GM21619 (cell line): Measurements from ENCODE around the gene TIE1.

ENCODE experiments used
- ATAC-seq: cut with Tn5 transposase; IDR thresholded peaks from one replicate; pipeline ENCODE4 v1.9.1; 2021; ENCODE audit not compliant: unreplicated experiment

The TIE1 gene

GRCh38 chr1:43292679-43293078 lies 8.1 kb upstream of the TIE1 start:
- no peak for ATAC-seq

GRCh38 chr1:43293176-43293575 lies 7.6 kb upstream of the TIE1 start:
- ATAC-seq: no peak

GRCh38 chr1:43293896-43294760 lies 6.7 kb upstream of the TIE1 start:
- ATAC-seq: no peak

DNA sequence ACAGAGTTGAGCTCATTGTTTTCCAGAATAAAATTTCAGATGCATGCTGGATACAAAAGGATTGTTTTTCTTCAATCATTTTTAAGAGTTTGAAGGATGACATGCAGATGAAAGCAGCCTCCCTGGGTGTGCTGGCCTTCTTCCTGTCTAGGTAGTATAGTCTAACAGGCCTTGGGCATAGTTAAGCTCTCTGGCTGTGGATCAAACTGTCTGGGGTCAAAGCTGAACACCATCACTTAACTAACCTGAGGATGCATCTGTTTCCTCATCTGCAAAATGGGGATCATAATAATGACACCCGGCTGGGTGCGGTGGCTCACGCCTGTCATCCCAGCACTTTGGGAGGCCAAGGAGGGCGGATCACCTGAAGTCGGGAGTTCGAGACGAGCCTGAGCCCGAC lies 6.0 kb upstream of the TIE1 start:
- ATAC-seq: no peak

DNA sequence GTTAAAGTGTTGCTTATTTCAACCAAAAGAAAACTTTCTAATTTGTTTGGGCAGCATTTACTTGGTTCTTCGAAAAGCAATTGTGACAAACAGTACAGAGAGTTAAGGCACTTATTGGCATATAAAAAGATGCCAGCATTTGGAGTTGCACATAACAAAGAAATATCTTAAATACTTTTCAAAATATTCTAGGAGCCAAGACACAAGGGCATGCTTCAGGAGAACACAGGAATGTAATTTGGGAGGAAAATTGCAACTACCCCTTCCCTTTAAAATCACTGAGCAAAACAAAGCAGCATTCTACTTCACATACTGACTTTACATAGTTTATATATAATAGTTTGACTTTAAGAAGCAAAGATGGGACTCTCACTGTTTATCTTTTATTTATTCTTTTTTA lies 4.6 kb upstream of the TIE1 start:
- ATAC-seq: no peak

- ATAC-seq: no peak
Measured at GRCh38 chr1:43298055-43298454, 2.7 kb upstream of the TIE1 start.

DNA sequence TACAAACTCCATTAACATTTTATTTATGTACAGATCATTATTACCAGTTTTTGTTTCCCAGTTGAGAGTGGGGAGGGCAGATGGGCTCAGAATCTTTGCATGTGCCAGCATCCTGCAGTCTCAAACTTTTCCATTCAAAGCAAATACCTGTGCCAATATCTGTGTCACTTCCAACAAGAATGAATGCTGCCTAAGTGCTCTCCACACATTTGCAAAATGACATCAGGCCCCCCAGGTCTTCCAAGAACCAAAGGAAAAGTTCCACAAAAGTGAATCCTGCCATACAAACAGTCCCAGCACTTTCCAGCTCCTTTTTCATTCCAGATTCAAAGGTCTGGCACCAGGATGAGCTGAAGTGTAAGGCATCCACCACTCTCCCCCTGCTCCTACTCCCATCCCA lies 1.7 kb upstream of the TIE1 start:
- ATAC-seq: no peak

DNA sequence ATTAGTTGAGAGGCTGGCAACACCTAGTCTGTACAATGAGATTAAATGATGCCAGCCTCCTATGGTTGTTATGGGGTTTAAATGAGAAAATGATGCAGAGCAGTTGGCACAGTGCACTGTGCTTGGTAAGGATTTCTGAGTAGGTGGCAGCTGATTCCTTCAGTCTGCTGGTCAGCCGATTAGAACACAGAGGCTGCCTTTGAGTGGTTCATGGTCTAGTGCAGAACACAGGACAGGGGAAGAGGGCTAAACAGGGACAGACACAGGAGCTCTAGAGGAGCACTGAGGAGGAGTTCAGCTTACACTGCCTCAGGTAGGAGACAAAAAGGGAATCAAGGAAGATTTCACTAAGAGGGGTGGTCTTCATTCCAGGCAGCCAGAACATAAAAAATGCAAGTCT lies 1.4 kb downstream of the TIE1 start:
- ATAC-seq: no peak

DNA sequence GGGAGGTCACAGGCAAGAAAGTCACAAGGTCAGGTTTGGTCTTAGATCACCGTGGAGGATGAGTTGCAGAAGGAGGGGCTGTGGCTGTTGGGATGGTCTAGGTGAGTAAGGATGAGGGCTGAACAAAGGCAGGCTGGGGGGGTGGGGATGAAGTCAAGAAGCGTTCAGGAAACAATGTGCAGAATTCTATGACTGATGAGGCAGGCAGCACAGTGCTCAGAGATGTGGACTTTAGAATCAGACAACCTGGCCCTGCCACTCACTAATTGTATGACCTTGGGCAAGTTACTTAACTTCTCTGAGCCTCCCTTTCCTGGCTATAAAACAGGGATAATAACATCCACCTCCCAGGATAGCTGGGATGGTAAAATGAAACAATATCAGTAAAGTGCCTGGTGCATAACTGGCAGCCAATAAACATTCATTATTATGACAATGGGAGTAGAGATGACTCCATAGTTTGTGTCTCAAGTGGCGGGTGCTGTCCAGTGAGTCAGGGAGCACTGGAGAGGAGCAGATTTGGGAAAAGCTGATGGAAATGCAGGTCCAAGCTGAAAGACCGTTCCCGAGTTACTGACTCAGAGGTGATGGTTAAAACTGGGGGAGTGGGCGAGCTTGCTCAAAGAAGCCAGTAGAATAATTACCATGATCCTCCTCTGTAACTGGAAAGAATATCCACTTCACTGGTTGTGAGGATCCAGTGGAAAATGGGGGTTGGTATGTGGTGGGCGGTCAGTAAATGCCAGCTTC lies 2.1 kb downstream of the TIE1 start:
- no peak for ATAC-seq

DNA sequence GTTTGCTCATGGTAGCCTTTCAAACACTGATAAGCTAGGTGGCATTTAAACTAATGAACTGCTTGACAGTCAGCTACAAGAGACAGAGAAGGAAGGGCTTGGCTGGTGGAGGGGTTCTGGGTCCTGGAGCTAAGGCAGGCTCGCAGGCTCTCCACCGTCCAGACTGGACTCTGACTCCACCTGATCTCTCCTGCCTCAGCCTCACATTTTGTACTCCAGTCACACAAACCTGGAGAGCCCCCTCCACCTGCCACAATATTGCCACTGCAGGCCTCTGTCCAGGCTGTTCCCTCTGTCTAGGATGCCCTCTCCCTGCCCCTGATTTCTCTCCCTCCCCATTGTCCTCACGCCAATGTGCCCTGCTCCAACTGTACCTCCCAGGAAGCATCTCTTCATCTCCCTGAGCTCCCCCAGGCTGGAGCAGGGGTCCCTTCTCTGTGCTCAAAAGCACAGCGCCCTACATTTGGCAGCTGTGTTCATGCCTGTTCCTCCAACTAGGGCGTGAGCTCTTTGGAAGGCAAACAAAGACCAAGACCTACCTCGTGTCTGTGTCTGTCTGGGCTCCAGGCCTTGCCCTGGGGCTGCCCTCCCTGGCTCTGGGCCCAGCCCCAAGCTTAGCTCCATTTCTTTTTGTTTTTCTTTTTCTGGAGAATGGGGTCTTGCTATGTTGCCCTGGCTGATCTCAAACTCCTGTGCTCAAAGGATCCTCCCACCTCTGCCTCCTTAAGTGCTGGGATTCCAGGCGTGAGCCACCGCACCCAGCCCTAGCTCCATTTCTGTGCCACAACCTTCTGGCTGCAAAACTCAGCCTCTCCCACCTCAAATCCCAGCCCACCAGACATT lies 2.9 kb downstream of the TIE1 start:
- ATAC-seq: no peak

GRCh38 chr1:43304314-43304681 lies 3.5 kb downstream of the TIE1 start:
- no peak for ATAC-seq

DNA sequence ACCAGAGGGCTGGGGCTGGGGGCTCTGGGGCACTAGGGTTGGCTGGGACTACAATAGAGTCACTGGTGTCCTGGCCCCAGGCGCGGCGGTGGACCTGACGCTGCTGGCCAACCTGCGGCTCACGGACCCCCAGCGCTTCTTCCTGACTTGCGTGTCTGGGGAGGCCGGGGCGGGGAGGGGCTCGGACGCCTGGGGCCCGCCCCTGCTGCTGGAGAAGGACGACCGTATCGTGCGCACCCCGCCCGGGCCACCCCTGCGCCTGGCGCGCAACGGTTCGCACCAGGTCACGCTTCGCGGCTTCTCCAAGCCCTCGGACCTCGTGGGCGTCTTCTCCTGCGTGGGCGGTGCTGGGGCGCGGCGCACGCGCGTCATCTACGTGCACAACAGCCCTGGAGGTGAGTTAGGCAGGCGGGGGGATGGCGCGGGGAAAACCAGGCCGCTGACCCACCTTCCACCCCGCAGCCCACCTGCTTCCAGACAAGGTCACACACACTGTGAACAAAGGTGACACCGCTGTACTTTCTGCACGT lies 4.1 kb downstream of the TIE1 start:
- no peak for ATAC-seq

GRCh38 chr1:43305461-43305860 lies 4.7 kb downstream of the TIE1 start:
- ATAC-seq: no peak

- ATAC-seq: no peak
Measured at GRCh38 chr1:43305926-43306687, 5.3 kb downstream of the TIE1 start.

- no peak for ATAC-seq
Measured at GRCh38 chr1:43306688-43307457, 6.1 kb downstream of the TIE1 start.

DNA sequence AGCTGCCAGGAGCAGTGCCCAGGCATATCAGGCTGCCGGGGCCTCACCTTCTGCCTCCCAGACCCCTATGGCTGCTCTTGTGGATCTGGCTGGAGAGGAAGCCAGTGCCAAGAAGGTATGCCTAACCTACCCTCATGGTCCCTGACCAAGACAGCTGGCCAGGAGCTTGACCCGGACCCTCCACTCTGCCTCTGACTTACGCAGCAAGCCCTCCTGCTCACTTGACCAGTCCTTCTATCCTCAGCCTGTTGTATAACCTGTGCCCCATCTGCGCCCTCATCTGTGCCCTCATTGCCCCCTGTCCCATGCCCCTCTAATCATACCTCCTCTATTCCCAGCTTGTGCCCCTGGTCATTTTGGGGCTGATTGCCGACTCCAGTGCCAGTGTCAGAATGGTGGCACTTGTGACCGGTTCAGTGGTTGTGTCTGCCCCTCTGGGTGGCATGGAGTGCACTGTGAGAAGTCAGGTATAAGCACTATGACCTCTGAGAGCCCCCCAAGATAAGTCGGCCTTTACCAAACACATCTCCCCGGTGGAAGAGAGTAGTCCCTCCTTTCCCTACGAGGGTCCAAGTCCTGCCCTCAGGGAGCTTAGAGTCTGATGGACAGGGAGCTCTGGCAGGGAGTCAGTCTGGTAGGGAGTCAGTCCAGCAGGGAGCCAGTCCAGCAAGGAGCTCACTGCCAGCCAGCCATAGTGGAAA lies 6.8 kb downstream of the TIE1 start:
- ATAC-seq: no peak

- no peak for ATAC-seq
Measured at GRCh38 chr1:43308635-43309404, 8.0 kb downstream of the TIE1 start.

DNA sequence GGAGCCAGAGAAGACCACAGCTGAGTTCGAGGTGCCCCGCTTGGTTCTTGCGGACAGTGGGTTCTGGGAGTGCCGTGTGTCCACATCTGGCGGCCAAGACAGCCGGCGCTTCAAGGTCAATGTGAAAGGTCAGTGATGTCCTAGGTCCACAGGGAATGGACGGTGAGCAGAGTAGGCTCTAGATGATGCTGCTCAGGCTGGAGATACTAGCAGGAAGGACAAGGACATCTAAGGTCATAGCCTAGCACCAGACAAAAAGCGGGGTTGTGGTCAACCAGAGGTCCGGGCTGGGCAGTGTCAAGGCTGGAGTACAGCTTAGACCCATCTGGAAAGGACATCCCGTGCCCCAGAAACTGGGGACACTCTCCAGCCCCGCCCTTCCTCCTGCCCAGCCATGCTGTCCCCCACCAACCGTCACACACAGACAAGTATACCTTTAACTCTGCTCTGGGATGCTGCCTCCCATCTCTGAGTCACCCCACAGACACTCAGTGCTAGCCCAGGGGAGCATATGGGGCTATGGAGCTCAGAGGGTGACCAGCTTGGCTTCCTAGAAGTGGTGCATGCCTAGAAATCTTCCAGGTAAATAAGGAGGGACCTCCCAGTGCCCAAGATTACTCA lies 8.7 kb downstream of the TIE1 start:
- no peak for ATAC-seq
